Stomach (tissue), 9 donors: Measurements from ENCODE around the gene DDT. TPM values are rescaled to one million over a fixed set of nuclear protein-coding genes. Genes with fewer than 3 reads are reported as not detected.

Source experiments
- DNase-seq, 2 donors: peaks; one replicate each; pipeline versions ENCODE4 v3.0.0 to v3.0.0-alpha.2; 2013 to 2019
- H3K27ac ChIP-seq, 5 donors: fragments of 200-600 bp in 4 of 5; sonication (generic) in 4 of 5; one replicate each; pipeline ENCODE4 v1.5.1; 2013 to 2019; ENCODE audit warnings: mild to moderate bottlenecking in 1 of 5, moderate library complexity in 1 of 5
- H3K27me3 ChIP-seq, 3 donors: fragments of 200-600 bp; sonication (generic); one replicate each; pipeline ENCODE4 v1.5.1; 2017 to 2019; ENCODE audit warnings: mixed run types in 1 of 3
- H3K36me3 ChIP-seq, 4 donors: fragments of 200-600 bp; sonication (generic); 1 replicate in 3 of 4; 2 replicates in 1 of 4; pipeline ENCODE4 v1.5.1; 2016 to 2019
- H3K4me1 ChIP-seq, 4 donors: fragments of 200-600 bp; sonication (generic); one replicate each; pipeline ENCODE4 v1.5.1; 2016 to 2019
- H3K4me3 ChIP-seq, 4 donors: fragments of 200-600 bp; sonication (generic) in 3 of 4; one replicate each; pipeline ENCODE4 v1.5.1; 2016 to 2019; ENCODE audit warnings: mild to moderate bottlenecking in 1 of 4
- H3K9me3 ChIP-seq, 4 donors: fragments of 200-600 bp; sonication (generic); one replicate each; pipeline ENCODE4 v1.5.1; 2016 to 2019
- CTCF ChIP-seq, 7 experiments: fragments of 450-650 bp in 4 of 7; fragments of 200-600 bp in 3 of 7; sonication (generic) in 3 of 7; IDR thresholded peaks; one replicate each; pipeline ENCODE4 v1.5.1; 2016 to 2019; ENCODE audit warnings: antibody characterized with exemption in 7 of 7, control low read depth in 2 of 7, mild to moderate bottlenecking in 1 of 7
- EP300 ChIP-seq: sonication (generic); formaldehyde crosslinking; IDR thresholded peaks from one replicate; pipeline ENCODE4 v1.6.1; 2017; ENCODE audit warnings: antibody characterized with exemption
- POLR2A ChIP-seq, 4 donors: fragments of 450-650 bp; IDR thresholded peaks; one replicate each; pipeline ENCODE4 v1.6.1; 2016; ENCODE audit warnings: antibody characterized with exemption in 4 of 4, control low read depth in 2 of 4, mild to moderate bottlenecking in 1 of 4, moderate library complexity in 1 of 4
- POLR2AphosphoS5 ChIP-seq, 3 donors: sonication (generic); formaldehyde crosslinking; IDR thresholded peaks; one replicate each; pipeline ENCODE4 v1.6.1; 2016; ENCODE audit warnings: antibody characterized with exemption in 3 of 3
- WGBS, 5 donors: extraction: QIAGEN DNeasy Blood & Tissue Kit in 3 of 5; methylation state at CpG; one replicate each; pipeline versions ENCODE4 v1.1.5 to v1.1.7; 2013 to 2018; 5-methylcytosine and 5-hydroxymethylcytosine counted together
- intact Hi-C: fragments of 100-400 bp; cut with DNase I; formaldehyde crosslinking; loops from one replicate; pipeline ENCODE4 v1.15.1; 2023; ENCODE audit warnings: low total_unique reads
- polyA plus RNA-seq, 3 donors: library from polyadenylated mRNA; stranded (reverse); fragments of 200-250 nt; gene quantifications; one replicate each; pipeline ENCODE4 v1.2.3, GENCODE V29; 2013
- total RNA-seq, 5 donors: library from RNA; depleted of rRNA; stranded (reverse); fragments of >200 nt; gene quantifications; one replicate each; pipeline versions ENCODE4 v1.1.0 to v1.2.3, GENCODE V29; 2014 to 2016
- donor health status: healthy with polysubstance abuse.
- donor health status: Bipolar disorder and iron deficiency.
- donor health status: healthy.

The DDT gene
- total and polyA plus RNA-seq, 8 donors = 72.5 to 534 (median 285) TPM

- Histone ChIP-seq H3K9me3 (no peaks in the 10 kb centered on the region), H3K36me3 (no peaks in the 10 kb centered on the region), H3K4me1 (peaks cover 16 to 51% (median 32%) of the 10 kb centered on the region in 4 donors), H3K4me3 (no peak overlapping the region), H3K27me3 (no peaks in the 10 kb centered on the region), H3K27ac (peak overlapping the region in 2 of 5 donors; percentile 16 to 54)
- DNase-seq = no peak
- TF ChIP-seq POLR2A (IDR thresholded peaks at IDR 0.05) (no peak), POLR2AphosphoS5 (IDR thresholded peaks at IDR 0.05) (no peak), CTCF (IDR thresholded peaks at IDR 0.05) (no peak), EP300 (no peak)
- intact Hi-C loops = loop anchor here (5.0 kb wide), 1 partner anchor 71 kb away; no protein-coding TSS in a partner anchor
- 83 to 94% (median 93%) methylated on average over 1 of the region's 1 CpG for WGBS, 5 donors
Observed at GRCh38 chr22:24008022-24008283, 33.7 kb upstream of the DDT start.

- Histone ChIP-seq H3K9me3 (no peaks in the 10 kb centered on the region), H3K4me3 (no peak overlapping the region), H3K27me3 (no peaks in the 10 kb centered on the region), H3K36me3 (no peaks in the 10 kb centered on the region), H3K4me1 (peaks cover 13 to 46% (median 27%) of the 10 kb centered on the region in 4 donors), H3K27ac (no peak overlapping the region)
- TF ChIP-seq CTCF (IDR thresholded peaks at IDR 0.05) = no peak
- TF ChIP-seq POLR2AphosphoS5 (IDR thresholded peaks at IDR 0.05) = no peak
- no peak for TF ChIP-seq POLR2A (IDR thresholded peaks at IDR 0.05)
- TF ChIP-seq EP300 = no peak
- 63 to 79% (median 75%) methylated on average over 8 of the region's 8 CpGs for WGBS, 5 donors
- no peak for DNase-seq
- intact Hi-C loops = loop anchor here (5.0 kb wide), 1 partner anchor 70 kb away; no protein-coding TSS in a partner anchor
Observed at GRCh38 chr22:24007253-24008021, 33.2 kb upstream of the DDT start.

- H3K4me3 ChIP-seq = no peak overlapping the region
- TF ChIP-seq POLR2A (IDR thresholded peaks at IDR 0.05) (no peak), EP300 (no peak), POLR2AphosphoS5 (IDR thresholded peaks at IDR 0.05) (no peak), CTCF (IDR thresholded peaks at IDR 0.05) (no peak)
- H3K9me3 ChIP-seq = no peaks in the 10 kb centered on the region
- 86 to 95% (median 93%) methylated on average over 6 of the region's 6 CpGs for WGBS, 5 donors
- H3K27me3 ChIP-seq = no peaks in the 10 kb centered on the region
- peaks cover 13 to 40% (median 21%) of the 10 kb centered on the region in 4 donors for H3K4me1 ChIP-seq
- intact Hi-C loops = loop anchor here (5.0 kb wide), 1 partner anchor 70 kb away; no protein-coding TSS in a partner anchor
- H3K27ac ChIP-seq = no peak overlapping the region
- DNase-seq = no peak
- no peaks in the 10 kb centered on the region for H3K36me3 ChIP-seq
Observed at GRCh38 chr22:24006914-24007214, 32.6 kb upstream of the DDT start.

DNA sequence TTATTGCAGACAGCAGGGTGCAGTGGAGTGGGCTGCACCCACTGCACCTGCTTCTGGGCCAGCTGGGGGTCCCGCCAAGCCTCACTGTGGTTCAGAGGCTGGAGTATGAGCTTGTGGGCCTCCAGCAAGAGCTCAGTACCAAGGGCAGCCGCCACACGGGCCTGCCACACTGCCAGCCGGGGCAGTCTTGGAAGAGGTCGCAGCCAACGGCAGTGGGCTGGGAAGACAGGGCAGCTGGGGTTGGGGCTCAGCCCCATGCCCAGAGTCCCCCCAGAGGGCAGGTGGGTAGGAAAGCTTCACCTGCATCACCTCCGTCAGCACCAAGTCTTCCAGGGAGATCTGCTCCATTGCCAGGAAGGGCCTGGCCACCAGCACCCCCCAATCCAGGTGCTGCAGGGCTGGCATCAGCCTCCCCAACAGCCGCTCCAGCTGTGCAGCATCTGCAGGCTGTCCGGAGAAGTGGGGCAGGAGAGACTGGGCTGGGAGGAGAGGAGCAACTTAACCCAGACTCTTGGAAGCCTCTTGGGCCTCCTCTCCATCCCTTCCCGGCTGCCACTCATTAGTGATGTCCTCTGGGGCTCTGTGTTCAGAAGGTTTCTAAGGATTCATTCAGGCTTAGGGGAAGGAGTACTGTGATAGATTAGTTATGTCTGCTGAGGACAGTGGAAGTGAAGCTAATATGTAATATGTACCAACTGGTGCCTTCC lies 32.1 kb upstream of the DDT start:
- Histone ChIP-seq H3K27ac (no peak overlapping the region), H3K4me3 (no peak overlapping the region), H3K27me3 (no peaks in the 10 kb centered on the region), H3K4me1 (peaks cover 13 to 36% (median 17%) of the 10 kb centered on the region in 4 donors), H3K9me3 (no peaks in the 10 kb centered on the region), H3K36me3 (no peaks in the 10 kb centered on the region)
- DNase-seq = no peak
- 63 to 91% (median 84%) methylated on average over 10 of the region's 10 CpGs for WGBS, 5 donors
- intact Hi-C loops = loop anchor here (5.0 kb wide), 1 partner anchor 69 kb away; no protein-coding TSS in a partner anchor
- TF ChIP-seq POLR2AphosphoS5 (IDR thresholded peaks at IDR 0.05) (no peak), CTCF (IDR thresholded peaks at IDR 0.05) (no peak), POLR2A (IDR thresholded peaks at IDR 0.05) (no peak), EP300 (no peak)
